ENCODE results near the gene IGFL1.
"Not testable (repeated sequence)": the region's sequence is repeated elsewhere in the genome, so short reads cannot be mapped to it uniquely, and the experiment has no call there.

- TF ChIP-seq CTCF (IDR thresholded peaks at IDR 0.05; ENCODE audit: insufficient read depth, low read length, poor library complexity, severe bottlenecking); EZH2phosphoT487 (conservative IDR thresholded peaks at IDR 0.05; ENCODE audit: low read length): not testable (repeated sequence)
These were observed 44.5 kb upstream of the IGFL1 start for GRCh38 chr19:46184775-46185710.

Data from SU-DHL-6 (cell line).